HG03565 (cell line): ENCODE measurements around the gene DYNLL2.
"Not testable (repeated sequence)": the region's sequence is repeated elsewhere in the genome, so short reads cannot be mapped to it uniquely, and the experiment has no call there.

ENCODE experiments used
- ATAC-seq: cut with Tn5 transposase; IDR thresholded peaks from one replicate; pipeline ENCODE4 v1.9.1; 2021; ENCODE audit warnings: mild to moderate bottlenecking, moderate library complexity; ENCODE audit not compliant: unreplicated experiment

The DYNLL2 gene

DNA sequence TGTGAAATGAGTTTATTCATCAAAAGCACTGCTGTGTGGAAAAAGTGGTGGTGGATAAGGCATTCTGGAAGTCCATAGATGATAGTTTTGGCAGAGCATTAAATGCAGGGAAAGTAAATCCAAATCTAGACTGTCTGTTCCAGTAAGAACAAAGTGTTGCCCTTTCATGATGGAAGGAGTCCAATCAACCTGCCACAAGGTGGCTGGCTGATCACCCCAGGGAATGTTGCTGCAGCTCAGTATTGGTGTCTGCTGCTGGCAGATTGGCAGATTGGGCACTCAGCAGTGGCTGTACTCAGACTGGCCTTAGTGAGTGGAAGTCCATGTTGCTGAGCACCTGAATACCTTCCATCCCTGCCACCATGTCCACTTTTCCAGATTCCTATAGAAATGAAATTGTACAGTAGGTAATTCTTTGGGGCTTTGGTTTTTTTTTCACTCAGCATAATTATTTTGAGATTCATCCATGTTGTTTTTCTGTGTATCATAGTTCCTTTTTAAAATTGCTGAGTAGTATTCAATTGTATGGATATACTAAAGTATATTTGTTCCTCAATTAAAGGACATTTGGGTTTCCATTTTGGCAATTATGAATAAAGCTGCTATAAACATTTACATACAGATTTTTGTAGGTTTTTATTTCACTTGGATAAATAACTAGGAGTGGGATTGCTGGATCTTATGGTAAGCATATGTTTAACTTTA is 14.3 kb downstream of the DYNLL2 start:
- ATAC-seq, result no peak

DNA sequence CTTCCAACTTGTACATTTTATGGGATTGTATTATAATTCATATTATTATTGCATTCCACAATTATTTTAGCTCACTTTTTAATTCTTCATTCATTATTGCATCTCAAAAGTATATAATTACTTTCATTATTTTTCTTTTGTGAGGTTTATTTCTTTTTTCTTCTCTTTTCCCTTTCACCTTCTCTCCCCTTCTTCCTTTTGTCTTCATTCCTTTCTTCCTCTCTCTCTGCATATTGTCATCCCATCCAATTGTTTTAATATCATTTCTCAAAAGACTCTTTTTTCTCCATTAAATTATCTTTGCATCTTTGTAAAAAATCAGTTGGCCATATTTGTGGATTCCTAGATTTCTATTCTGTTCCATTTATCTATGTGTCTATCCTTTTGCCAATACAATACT is 17.3 kb downstream of the DYNLL2 start:
- ATAC-seq, result no peak

DNA sequence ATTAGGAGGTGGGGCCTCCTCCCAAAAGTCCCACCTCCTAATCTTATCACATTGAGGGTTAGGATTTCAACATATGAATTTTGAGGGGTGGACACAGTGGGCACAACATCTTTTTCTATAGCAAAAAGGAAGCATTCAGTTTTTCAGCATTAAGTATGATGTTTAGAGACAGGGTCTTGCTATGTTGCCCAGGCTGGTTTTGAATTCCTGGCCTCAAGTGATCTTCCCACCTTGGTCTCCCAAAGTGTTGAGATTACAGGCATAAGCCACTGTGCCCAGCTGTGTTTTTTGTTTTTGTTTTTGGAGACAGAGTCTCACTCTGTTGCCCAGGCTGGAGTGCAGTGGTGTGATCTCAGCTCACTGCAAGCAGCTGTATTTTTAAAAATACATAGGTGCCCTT is 18.7 kb downstream of the DYNLL2 start:
- ATAC-seq, result not testable (repeated sequence)

DNA sequence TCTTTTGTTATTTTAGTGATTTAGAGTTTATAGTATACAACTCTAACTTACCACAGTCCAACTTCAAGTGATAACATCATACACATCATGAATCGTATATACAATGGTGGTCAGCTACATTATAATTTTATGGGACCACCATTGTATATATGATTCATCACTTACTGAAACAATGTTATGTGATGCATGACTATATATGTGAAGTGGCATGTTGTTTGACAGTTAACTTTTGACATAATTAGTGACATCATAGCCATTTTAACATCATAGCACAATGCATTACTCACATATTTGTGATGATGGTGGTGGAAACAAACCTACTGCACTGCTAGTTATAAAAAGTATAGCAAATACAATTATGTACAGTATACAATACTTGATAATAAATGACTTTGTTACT is 21.9 kb downstream of the DYNLL2 start:
- no peak for ATAC-seq

DNA sequence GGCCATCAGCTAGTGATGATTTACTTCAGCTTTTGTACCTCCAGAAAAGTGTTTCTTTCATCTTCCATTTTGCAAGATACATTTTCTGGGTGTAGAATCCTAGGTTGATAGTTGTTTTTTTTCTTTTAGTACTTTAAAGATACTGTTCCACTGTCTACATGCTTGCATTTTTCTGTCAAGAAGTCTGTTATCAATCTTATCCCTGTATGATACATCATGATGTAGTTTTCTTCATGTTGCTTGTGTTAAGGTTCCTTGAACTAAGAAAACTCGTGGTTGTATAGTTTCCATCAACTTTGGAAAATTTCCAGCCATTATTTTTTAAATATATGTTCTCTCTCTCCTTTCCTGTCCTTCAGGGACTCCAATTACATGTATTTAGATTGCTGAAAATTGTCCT is 24.1 kb downstream of the DYNLL2 start:
- ATAC-seq, result no peak

DNA sequence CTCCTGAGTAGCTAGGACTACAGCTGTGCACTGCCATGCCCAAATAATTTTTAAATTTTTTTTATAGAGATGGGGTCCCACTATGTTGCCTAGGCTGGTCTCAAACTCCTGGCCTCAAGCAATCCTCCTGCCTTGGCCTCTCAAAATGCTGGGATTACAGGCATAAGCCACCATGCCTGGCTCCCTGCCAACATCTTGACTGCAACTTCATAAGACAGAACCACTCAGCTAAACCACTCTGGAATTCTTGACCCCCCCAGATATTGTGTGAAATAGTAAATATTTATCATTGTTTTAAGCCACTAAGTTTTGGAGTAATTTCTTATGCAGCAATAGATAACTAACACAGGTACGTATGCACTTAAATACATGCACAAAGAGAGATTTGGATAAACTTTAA is 26.0 kb downstream of the DYNLL2 start:
- no peak for ATAC-seq

DNA sequence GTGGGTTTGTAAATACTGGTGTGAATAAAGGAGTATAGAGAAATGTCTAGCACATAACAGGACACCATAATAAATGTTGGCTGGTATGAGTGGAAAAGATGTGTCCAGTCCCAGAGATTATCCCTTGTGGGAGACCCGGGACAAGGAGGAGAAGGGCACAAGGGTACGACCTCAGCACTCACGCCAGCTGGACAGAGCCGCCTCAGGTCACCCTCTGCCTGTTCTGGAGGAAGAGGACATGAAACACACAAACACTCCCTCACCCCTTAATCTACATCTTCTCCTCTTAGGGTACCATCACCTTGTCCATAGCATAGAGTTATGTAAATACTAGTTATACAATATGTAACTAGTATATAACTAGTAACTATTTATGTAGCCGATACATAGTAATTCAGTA is 26.8 kb downstream of the DYNLL2 start:
- no peak for ATAC-seq

DNA sequence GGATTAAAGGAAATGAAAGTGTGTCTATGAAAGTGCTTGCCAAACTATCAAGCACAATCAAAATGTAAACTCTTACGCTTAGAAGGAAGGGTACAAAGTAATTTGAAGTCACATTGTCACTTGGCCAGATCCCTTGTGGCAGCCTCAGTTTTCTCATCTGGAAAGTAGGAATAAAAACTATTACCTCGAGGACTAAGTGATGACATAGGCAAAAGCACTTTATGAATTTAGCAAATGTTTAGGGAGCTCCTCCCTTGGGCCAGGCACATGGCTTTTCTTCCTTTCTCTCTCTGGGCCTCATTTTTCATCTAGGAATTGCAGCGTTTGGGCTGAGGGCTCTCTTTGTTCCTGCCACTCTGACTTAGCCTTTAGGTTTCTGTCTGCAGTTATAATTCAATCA is 28.5 kb downstream of the DYNLL2 start:
- ATAC-seq, result no peak

DNA sequence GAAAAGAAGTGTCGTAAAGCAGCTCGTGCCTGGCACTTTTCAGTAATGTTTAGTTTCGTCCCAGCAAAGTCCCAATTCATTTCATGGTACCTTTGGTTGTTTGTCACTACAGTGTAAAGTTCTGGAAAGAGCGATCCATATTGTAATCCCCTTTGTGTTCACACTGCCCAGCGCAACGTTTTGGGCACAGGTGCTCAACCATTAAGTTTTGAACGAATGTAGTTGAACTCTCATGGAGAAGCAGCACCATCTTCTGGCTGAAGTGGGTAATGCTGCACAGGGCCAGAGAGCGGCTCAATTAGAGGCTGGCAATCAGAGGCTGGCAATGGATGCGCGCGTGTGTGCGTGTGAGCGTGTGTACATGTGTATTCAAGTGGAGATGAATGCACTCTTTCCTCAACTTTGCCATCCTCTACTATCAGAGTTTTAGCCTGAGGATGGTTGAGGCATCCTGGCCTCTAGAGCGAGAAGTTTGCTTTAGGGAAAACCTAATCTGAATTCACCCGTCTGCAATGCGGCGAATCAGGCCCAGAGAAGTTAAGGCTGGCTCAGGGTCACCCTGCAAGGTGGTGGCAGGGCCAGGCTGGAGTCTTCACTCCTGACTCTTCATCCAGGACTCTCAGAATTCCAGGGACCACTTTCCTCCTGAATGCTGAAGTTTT is 29.9 kb downstream of the DYNLL2 start:
- no peak for ATAC-seq

DNA sequence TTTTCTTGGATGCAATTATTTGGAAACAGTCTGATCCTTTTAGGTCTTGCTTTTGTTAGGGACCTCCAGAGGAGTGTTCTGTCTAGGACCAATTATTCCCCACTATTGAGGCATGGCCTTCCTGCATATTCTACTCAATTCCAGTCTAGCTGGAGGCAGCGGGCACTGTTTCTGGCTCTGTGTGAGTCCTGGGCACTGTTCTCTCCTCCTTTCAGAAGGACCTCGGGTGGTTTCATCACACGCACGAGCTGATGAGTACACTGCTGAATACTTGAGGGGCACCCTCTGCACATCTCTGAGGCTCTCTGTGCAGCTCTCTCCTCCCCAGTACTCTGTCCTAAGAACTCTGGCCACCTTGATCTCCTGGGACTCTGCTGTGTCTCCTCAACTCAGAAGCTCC is 30.7 kb downstream of the DYNLL2 start:
- no peak for ATAC-seq

DNA sequence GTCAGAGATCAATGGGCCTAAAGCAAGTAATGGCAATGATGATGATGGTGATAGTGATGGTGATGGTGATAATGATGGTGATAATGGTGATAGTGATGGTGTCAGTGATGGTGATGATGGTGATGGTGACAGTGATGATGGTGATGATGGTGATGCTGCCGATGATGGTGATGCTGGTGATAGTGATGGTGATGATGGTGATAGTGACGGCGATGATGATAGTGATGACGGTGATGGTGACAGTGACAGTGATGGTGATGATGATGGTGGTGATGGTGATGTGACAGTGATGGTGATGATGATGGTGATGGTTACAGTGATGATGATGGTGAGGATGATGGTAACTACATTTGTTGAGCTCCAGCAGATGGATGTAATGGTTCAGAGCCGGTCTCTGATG is 34.2 kb downstream of the DYNLL2 start:
- no peak for ATAC-seq

DNA sequence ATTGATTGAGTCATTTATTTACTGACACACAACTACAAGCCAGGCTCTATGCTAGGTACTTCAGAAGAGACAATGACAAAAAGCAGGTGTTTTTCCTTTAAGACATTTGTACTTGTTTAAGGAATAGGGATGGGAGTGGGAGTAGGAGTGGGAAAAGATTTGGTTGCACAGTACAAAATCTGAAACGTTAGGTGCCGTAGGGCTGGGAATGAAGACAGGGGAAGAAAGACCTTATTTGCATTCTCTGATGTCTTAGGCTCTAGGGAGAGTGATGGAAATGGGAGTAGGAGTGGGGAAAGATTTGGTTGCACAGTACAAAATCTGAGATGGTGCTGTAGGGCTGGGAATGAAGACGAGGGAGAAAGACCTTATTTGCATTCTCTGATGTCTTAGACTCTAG is 36.3 kb downstream of the DYNLL2 start:
- no peak for ATAC-seq

DNA sequence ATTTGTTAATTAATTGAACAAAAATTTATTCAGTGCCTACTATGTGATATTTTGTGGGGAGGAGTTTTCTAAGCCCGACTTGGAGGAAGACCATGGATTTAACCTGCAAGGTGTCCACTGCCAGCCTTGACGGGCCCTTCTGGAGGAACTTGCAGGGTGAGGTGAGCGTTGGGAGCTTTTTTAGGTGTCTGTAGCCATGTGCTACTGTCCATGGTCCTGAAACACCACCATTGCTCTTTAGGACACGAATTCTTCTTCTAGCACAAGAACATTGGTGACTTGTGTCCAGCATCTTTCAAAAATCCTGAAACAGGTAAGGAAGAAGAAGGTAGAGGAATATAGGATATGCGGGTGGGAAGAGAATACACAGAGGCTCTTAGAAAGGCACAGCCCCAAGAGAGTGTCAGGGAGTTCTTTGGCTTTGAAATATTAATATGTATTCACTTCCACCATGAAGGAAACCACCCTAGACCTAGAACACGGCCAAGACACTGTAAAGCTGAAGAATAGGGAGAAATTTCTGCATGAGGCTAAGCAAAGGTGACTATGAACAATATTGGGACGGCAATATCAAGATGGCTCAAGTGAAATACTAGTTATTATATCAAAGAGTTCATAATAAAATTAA is 37.1 kb downstream of the DYNLL2 start:
- ATAC-seq, result no peak

DNA sequence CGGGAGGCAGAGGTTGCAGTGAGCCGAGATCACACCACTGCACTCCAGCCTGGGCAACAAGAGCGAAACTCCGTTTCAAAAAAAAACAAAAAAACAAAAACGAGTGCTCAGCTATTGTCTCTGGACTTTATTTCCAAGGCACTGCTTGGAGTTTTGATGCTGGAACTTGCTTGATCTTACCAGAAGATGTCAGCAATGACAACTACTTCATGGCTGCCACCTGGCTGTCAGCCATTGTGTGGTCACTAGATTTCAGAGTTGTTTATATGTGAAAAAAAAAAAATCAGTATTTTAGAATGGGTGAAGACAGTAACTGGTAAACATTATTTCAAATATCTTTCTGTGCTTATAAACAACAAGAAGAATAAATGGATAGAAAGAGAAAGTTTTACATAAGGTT is 38.7 kb downstream of the DYNLL2 start:
- no peak for ATAC-seq

DNA sequence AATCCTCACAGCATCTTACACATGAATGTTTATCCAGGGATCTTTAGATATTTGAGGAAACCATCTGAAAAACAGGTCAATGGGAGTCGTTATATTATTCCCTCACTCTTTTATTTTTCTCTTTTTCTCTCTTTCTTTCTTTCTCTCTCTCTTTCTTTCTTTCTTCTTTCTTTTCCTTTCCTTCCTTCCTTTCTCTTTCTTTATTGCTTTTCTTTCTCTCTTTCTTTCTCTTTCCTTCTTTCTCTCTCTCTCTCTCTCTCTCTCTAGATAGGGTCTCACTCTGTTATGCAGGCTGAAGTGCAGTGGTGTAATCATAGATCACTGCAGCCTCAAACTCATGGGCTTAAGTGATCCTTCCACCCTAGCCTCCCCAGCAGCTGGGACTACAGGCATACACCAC is 44.6 kb downstream of the DYNLL2 start:
- ATAC-seq, result no peak

DNA sequence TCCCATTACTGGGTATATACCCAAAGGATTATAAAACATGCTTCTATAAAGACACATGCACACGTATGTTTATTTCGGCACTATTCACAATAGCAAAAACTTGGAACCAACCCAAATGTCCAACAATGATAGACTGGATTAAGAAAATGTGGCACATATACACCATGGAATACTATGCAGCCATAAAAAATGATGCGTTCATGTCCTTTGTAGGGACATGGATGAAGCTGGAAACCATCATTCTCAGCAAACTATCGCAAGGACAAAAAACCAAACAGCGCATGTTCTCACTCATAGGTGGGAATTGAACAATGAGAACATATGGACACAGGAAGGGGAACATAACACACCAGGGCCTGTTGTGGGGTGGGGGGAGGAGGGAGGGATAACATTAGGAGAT is 49.5 kb downstream of the DYNLL2 start:
- not testable (repeated sequence) for ATAC-seq

DNA sequence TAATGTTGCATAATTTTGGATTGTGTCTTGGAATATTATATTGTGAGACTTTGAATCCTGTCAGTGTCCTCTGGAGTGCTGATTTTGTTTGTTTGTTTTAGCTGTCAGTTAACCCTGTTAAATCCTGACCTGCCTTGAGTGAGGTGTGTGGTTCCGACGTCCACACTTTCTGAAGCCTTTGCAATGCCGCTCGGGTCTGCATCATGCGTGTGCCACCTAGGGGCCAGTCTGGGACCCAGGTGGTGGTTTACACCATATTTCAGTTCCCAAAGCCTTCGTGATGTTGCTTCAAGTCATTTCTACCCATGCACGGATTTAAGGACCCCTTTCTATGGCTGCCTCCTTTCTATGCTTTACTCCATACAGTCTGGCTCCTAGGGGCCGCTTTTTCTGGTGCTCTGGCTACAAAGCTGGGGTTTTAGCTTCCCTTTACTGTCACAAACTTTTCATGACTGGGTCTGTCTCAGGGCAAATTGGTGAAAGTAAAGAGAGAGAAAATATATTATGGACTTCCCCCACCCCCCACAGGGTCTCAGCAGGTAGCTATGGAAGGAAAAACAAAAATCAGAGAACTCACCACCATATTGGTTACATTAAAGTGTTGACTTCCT is 53.6 kb downstream of the DYNLL2 start:
- no peak for ATAC-seq

DNA sequence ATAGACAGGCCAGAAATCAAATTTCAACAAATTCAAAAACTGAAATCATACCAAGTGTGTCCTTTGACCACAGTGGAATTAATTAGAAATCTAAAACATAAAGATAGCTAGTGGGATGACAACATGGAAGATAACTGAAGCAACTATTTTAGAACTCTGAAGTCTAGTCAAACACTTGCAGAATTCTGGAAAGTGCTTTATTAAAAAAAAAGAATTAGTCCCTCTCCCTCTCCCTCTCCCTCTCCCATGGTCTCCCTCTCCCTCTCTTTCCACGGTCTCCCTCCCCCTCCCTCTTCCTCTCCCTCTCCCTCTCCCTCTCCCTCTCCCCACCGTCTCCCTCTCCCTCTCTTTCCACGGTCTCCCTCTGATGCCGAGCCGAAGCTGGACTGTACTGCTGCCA is 58.3 kb downstream of the DYNLL2 start:
- ATAC-seq, result no peak

DNA sequence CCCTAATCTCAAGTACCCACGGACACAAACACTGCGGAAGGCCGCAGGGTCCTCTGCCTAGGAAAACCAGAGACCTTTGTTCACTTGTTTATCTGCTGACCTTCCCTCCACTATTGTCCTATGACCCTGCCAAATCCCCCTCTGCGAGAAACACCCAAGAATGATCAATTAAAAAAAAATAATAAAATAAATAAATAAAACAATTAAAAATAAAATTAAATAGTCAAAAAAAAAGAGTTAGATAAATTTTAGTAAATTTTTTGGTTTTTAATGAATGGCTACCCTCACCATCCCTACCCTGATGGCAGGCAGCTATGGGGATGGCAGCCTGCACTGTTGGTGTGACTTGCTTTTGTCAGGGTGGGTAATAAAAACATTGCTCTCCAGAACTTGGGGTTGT is 60.1 kb downstream of the DYNLL2 start:
- ATAC-seq, result not testable (repeated sequence)

DNA sequence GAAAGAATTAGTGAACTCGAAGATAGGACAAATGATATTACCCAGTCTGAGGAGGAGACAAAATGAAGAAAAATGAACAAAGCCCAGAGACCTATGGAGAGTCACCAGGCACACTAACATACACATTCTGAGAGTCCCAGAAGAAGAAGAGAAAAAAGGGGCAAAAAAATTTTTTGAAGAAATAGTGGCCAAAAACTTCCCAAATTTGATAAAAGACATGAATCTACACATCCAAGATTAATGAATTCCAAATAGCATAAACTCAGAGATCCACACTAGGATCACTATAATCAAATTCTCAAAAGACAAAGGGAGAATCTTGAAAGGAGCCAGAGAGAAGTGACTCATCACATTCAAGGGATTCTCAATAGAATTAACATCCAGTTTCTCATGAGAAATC is 61.6 kb downstream of the DYNLL2 start:
- no peak for ATAC-seq
